IMR-90 (cell line): Measurements from ENCODE around the gene GOLT1B.

ENCODE experiments used
- FOS ChIP-seq: fragments of 150-350 bp; IDR thresholded peaks from 2 replicates; pipeline ENCODE4 v1.6.1; 2016; ENCODE audit warnings: low read depth, low read length
- MXI1 ChIP-seq: IDR thresholded peaks from 2 replicates; pipeline ENCODE4 v1.6.1; 2012; ENCODE audit warnings: low read depth, mild to moderate bottlenecking, low read length, moderate library complexity, borderline replicate concordance
- NFE2L2 ChIP-seq: fragments of 150-350 bp; IDR thresholded peaks from 2 replicates; pipeline ENCODE4 v1.6.1; 2016; ENCODE audit warnings: low read depth, mild to moderate bottlenecking, low read length
- POLR2A ChIP-seq: IDR thresholded peaks from 2 replicates; pipeline ENCODE4 v1.6.1; 2012; ENCODE audit warnings: mild to moderate bottlenecking, low read depth, low read length
- RCOR1 ChIP-seq: IDR thresholded peaks from 2 replicates; pipeline ENCODE4 v1.6.1; 2012; ENCODE audit warnings: mild to moderate bottlenecking, low read length, improper control_type of control experiment; ENCODE audit not compliant: insufficient replicate concordance
- RFX5 ChIP-seq: IDR thresholded peaks from 2 replicates; pipeline ENCODE4 v1.8.0; 2012; ENCODE audit warnings: low read depth, mild to moderate bottlenecking, low read length, moderate library complexity
- TF ChIP-seq, protein P1 (sequence below): conservative IDR thresholded peaks from 2 replicates; pipeline ENCODE4 v1.5.1; 2012; ENCODE audit warnings: mild to moderate bottlenecking, low read depth, low read length, improper control_type of control experiment

DNA sequence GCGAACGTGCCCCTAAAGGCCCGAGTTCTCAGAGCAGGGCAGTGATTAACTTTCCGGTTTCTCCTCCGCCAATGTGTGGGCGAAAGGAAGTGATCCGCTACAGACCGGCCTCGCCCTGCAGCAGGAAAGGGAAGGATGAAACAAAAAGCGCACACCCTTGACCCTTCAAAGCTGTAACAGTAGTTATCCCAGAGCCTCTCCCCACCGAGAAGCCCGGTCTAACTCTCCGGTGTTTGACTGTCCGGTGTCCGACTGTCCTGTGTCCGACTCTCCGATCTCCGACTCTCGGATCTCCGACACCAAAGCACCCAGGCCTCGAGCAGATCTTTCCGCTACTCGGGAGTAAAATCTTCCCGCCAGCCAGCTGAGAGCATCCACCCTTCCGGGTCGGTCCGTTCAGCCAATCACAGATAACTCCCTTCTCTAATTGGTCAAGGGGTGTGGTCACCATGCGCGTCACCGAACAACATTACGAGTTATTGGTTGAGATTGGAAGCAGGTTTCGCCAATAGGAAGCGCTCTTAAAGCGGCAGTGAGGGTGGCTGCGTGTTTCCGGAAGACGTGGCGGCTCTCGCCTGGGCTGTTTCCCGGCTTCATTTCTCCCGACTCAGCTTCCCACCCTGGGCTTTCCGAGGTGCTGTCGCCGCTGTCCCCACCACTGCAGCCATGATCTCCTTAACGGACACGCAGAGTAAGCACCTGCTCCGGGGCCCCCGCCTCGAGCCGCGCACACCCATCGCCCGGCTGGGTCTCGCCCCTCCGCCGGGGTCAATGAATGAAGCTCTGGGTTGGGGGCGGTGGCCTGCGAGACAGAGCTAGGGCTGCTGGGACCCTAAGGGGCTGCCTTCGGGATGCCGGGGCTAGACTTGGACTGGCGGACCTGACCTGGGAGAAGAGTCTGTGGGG lies at the start of gene GOLT1B, which contains the start of gene RECQL:
- TF ChIP-seq NFE2L2 (no peak), RCOR1 (no peak), MXI1 (peak; percentile 45; the same call in 1 of the 2 replicates), FOS (peak; percentile 63; the same call in 1 of the 2 replicates), RFX5 (no peak), POLR2A (peak; percentile 93)
- TF ChIP-seq, protein P1, sequence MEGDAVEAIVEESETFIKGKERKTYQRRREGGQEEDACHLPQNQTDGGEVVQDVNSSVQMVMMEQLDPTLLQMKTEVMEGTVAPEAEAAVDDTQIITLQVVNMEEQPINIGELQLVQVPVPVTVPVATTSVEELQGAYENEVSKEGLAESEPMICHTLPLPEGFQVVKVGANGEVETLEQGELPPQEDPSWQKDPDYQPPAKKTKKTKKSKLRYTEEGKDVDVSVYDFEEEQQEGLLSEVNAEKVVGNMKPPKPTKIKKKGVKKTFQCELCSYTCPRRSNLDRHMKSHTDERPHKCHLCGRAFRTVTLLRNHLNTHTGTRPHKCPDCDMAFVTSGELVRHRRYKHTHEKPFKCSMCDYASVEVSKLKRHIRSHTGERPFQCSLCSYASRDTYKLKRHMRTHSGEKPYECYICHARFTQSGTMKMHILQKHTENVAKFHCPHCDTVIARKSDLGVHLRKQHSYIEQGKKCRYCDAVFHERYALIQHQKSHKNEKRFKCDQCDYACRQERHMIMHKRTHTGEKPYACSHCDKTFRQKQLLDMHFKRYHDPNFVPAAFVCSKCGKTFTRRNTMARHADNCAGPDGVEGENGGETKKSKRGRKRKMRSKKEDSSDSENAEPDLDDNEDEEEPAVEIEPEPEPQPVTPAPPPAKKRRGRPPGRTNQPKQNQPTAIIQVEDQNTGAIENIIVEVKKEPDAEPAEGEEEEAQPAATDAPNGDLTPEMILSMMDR = no peak
